ENCODE data around the gene MIB2.

MIB2 gene

DNA sequence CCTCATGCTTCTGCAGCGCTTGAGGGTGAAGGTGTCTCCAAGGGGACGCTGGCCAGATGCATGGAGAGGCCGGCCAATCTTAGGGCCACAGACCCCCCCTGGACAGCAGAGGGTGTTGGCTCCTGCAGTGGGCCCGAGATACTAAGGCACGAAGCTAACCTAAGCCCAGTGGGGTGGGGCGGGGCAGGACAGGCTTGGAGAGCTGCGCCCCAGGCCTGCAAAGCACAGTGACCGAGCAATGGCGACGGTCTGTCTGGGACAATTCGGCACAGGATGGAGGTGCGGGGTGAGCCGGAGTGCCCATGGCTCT, 16.6 kb upstream of the MIB2 start:
- no peak for DNase-seq

- DNase-seq = no peak
Measured at GRCh38 chr1:1599030-1599934, 16.0 kb upstream of the MIB2 start.

- DNase-seq = no peak
Measured at GRCh38 chr1:1599935-1600860, 15.1 kb upstream of the MIB2 start, which contains the start of gene FNDC10. Gene FNDC10 (minus strand): TSS chr1:1600135. CDS start chr1:1600015, 120 bp downstream.

GRCh38 chr1:1600861-1601563, 14.3 kb upstream of the MIB2 start:
- DNase-seq = no peak

DNA sequence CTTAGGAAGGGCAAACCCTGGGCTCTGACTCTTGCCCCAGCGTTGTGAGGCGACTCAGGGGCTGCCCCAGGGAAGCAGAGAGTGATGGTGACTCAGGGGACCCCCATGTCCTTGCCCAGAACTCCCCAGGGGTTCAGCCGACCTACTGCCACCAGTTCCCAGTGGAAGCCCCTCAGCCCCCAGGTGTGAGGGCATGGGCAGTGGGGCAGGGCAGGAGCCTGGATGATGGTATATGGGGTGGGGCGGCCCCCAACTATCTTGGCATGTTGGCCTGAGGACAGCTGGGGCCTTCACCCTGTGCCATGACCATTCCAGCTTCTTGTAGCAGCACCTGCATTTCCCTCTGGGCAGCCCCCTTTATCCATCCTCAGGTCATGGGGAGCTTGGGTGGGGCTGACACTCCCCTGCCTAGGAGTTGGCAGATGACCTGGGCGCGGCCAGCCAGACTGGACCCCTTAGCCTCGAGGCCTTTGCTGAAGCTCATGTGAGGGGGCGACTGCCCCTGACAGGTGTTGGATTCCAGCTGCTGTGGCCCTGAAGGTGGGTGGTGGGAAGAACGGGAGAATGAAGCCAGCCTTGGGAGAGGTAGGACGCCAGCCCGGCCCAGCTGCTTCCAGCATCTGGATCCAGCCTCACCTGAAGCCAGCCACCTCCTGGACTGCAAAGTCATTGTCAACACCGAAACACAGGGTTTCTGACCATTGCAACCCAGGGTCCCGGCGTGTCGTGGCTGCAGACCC, 13.6 kb upstream of the MIB2 start:
- no peak for DNase-seq

DNA sequence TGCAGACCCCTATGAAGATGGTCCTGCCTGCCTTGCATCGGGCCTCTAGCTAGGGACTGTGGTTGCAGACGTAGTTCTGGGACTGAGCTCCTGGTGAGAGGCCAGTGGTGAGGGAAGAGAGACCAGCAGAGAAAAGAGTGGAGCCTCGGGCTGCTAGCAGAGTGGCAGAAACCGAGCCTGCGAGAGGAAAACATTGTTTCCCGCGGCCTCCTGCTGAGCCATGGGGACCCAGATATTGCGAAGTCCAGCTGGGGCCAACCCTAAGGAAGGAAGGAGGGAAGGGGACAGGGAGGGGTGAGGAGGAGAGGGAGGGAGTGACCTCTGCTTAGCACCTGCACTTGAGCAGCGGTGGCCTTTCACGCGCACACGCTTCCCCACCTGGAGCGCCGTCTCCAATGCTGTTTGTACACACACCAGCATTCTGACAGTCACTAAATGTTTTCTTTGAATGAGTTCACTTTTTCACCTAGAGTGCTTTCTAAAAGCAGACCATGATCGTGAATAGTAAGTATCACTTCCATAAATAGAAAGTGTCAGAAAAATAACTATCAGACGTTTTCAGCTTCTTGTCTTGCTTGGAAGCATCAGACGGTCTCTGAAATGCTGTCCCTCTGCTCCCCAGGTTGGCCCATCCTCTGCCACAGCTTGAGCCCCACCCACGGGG, 12.9 kb upstream of the MIB2 start:
- no peak for DNase-seq

DNA sequence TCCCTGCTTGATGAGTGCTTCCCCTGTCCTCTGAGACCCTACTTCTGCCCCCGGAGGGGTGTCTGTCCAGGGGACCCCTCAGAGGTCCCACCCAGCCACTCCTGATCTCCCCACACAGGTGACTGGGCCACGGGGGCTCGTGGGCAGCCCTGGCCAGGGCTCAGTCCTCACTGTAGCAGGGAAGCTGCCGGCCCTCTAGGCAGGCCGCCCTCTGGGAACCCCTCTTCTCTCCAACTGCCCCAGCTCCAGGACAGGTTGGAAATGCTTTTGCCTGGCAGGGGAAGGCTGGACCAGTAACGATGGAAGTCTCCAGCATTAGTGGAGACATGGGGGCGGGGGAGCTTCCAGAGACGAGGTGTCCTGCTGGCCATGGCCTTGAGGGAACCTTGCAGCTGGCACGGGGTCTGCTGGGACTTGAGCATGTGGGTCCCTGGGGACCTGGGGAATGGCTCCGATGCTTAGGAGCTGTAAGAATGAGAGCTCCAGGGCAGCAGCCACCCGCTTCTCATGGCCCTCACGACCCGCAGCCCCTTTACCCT, 12.3 kb upstream of the MIB2 start:
- DNase-seq = no peak

DNA sequence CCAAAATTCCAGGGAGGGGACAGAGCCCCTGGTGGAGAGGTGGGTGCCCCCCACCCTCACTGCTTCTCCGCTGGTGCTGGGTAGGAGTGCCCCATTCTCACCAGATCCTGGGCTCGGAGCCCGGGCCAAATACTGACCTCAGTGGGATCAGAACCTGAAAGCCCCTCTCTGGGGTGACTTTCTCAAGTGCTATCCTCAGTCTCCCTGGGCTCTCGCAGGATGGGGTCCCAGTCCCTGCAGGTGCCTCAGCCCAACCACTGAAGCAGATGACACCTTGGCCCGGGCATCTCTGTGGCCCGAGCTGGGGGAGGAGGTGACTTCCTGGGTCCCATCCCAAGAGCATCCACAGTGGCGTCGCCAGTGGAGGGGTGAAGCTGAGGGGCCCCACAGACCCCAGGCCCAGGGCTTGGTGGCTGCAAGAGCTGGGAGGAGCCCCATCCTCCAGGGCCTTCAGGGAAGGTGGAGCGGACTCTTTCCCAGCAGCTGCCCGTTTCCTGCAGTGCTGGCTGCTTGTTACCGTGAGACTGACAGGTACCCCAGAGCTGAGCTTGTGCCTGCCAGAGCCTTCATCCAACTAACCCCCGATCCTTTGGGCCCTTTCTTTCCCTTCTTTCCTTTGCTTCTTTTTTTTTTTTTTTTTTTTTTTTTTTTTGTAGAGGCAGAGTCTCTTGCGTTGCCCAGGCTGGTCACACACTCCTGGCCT, 11.5 kb upstream of the MIB2 start:
- DNase-seq = no peak

DNA sequence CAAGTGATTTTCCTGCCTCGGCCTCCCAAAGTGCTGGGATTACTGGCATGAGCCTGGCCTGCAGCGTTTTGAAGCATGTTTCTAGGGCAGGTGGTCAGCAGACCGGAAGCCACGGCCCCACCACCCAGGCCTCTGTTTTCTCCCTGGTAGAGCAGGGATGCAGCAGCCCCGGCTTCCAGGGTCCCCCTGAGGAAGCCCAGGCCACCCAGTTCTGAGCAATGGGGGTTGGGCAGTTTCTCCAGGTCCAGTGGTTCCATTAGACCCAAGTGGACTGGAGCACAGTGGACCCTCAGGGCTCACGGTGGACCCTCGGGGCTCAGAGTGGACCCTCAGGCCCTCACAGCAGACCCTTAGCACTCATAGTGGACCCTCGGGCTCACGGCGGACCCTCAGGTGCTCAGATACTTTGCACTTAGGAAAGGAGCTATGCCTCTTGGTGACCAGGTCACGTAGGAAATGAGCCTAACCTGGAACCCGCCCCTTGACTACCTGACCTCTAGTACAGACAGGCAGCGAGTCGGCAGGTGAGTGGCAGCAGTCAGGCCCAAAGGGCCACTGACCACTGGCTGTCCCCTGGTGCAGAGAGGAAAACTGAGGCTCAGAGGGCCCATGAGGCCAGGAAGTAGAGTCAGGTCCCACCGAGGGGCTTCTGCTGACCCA, 10.8 kb upstream of the MIB2 start:
- DNase-seq = peak; percentile 43

- DNase-seq = no peak
Measured at GRCh38 chr1:1605034-1605591, 10.2 kb upstream of the MIB2 start.

DNA sequence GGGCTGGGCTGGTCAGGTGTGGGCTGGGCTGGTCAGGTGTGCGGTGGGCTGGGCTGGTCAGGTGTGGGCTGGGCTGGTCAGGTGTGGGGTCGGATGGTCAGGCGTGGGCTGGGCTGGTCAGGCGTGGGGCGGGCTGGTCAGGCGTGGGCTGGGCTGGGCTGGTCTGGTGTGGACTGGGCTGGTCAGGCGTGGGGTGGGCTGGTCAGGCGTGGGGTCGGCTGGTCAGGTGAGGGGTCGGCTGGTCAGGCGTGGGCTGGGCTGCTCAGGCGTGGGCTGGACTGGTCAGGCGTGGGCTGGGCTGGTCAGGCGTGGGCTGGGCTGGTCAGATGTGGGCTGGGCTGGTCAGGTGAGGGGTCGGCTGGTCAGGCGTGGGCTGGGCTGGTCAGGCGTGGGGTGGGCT, 9.6 kb upstream of the MIB2 start:
- no peak for DNase-seq

GRCh38 chr1:1606232-1606631, 9.1 kb upstream of the MIB2 start:
- no peak for DNase-seq

GRCh38 chr1:1609822-1610485, 5.3 kb upstream of the MIB2 start:
- DNase-seq = no peak

GRCh38 chr1:1610796-1611195, 4.5 kb upstream of the MIB2 start:
- DNase-seq = no peak

DNA sequence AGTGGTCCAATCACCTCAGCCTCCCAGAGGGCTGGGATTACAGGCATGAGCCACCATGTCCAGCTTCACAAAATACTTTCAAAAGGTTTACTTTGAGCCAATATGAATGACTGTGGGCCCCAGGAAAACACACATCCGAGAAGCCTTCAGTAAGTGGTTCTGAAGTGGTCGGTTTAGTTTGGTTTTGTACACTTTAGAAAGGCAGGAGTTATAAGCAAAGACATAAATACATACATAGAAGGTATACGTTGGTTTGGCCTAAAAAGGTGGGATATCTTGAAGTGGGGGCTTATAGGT, 3.2 kb upstream of the MIB2 start:
- no peak for DNase-seq

- no peak for DNase-seq
Measured at GRCh38 chr1:1613509-1614082, 1.7 kb upstream of the MIB2 start.

- no peak for DNase-seq
Measured at GRCh38 chr1:1614204-1614953, 921 bp upstream of the MIB2 start.

DNA sequence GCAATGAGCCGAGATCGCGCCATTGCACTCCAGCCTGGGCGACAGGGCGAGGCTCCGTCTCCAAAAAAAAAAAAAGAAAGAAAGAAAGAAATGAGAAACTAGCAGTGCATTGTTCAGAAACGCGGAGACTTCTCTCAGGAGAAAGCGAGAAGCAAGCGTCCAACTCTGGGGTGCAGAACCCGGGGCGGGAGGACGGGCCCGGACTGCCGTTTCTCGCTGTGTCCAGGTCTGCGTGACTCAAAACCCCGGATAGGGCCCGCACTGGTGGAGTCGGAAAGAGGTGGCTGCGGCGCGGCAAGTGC, 395 bp upstream of the MIB2 start:
- no peak for DNase-seq
